Fibroblast of peridontal ligament (primary cell): Measurements from ENCODE around the gene GGCX.

Experiments used
- DNase-seq: peaks from one replicate; pipeline ENCODE4 v3.0.0-alpha.2; 2010; ENCODE audit errors: extremely low read depth

GGCX gene

DNA sequence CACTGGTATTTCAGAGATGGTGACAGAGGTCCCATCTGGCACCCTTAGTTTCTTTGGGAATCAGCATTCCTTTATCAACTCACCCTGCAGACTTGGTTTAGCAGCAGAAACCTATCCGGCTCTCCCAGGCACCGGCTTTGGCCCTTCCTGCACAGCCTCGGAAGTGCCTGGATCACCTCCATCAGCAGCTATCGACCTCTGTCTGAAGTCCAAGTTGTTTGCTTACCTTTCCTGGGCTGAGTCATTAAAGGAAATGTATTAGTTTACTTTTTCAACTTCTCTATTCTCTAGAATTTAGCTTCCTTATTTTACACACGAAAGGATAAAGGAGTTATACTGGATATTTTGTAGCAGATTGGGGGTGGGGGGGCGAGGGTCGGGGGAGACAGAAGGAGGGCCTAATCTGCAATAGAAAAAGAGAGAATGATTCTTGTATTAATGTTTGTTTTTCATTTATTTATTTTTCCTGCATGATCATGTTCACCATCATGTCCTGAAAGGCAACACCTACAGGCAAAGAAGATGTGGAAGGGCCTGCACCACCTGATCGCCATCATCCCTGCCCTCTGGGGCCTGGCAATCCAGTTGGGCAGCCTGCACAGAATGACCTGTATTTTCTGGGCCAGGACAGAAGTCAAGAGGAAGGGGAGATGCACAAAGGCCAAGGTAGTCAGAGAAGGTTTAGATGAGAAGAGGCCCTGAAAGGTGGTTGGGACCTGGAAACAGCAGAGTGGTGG, 44.5 kb downstream of the GGCX start:
- DNase-seq: no peak

DNA sequence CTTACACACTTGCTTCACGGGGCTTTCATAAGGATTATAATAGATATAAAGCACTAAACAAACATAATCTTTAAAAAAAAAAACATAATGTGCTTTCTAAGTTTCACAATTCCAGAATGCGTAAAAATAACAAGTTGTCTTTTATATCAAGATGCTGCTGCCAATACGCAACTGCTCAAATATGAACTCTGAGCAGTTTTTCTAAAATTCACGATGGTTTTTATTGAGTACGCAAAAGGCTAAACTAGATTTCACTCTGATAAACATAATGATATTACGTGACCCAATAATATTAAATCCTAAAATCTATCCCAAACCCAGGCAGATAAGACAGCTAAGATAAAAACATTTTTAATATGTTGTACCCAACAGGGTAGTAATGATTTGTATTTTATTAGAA, 47.0 kb downstream of the GGCX start:
- DNase-seq: no peak

DNA sequence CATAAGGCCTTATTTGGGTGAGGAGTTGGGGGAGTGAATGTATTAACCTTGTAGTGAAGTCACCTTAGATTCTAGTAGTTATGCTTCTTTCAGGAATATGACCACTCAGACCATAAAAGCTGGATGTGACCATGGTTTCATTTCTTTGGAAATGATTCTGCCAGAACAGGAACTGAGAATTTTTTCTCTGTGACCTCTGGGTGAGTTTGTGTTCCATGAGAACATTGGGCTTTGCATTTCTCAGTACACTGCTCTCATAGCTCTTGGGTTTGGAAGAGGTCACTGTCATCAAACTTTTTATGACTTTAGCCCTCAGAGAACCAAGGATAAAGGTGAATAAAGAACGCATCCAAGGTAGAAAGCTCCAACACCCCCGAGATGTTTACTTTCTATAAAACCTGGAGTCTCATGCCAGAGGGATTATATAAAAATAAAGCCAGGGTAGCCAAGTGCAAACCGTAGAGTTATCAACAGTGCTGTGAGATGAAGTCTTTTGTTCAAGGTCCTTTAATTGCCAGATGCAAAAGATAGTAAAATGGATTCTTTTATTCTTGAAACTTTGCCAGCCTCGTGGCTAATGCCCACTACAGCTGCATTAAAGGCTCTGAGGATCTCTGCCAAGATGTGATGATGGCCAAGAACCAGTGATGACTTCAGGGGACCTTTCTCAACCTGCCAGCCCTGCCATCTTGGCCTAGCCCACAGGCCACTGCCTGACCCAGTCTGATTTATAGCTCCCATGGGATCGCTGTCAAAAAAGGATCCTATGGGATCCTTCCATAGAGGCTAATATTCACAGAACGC, 50.1 kb downstream of the GGCX start:
- peak; percentile 25 for DNase-seq

DNA sequence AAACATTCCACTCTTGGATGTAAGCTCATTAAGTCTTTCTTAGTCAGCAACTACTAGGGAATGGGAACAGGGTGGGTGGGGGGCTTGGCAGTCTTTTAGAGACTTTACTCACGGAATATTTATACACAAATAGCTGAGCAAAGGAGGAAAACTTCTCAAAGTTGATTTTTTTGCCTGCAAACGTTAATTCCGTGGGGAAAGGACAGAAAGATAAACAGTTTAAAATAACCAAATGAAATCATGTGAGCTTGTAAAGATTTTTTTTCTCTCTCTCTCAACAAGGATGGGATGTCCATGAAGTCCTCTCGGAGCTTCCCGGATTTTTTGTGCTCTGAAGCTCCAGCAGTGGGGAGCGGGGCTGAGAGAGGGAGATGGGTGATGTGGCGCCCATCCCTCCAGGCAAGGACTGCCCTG, 54.5 kb downstream of the GGCX start:
- peak; percentile 94 for DNase-seq

DNA sequence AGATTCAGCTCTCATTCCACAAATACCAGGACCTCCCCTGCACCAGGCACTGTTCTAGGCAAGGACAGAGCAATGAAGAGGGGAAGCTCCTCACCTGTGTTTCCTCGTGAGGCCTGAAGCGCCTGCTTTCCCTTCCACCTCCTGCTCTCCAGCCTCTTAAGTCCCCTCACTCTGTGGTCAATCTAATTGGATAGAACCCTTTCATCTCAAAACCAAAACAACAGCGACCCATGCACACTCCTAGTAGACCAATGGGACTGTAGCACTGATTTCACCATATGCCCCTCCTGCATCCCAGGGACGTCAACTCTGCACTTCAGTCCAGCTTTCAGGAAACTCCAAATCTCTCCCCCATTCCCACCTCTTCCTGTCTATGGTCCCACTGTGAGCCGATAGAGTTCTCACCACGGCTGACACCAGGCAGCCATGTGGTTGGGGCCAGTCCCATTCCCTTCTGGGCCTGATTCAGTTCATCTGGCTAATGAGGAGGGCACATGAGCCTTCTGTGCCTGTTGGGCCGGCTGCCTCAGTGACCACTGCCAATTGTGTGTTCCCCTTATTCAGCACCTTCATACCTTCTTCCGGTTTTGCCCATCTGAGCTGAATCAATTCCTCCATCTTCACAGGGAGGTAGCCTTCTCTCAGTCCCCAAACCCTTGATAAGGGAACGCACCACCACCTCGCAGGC, 55.6 kb downstream of the GGCX start:
- DNase-seq: no peak

DNA sequence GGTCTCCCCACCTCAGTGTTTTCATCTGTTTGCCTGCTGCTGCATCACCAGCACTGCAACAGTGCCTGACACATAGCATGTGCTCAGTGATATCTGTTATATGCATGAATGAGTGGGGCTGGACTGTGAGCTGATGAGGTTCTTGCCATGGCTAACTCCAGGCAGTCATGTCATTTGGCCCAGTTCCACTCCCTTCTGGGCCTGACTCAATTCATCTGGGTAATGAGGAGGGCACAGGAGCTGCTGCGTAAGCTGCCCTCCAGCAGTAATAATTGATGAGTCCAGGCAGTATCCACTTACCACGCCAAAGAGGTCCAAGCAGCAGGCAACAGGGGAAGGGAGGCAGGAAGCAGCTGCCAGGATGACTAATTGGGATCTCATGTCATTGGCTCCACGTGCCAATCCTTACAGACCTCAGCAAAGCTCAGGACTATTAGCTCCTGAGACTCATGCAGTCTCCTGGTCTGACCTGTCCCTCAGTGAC, 56.5 kb downstream of the GGCX start:
- DNase-seq: peak; percentile 97

DNA sequence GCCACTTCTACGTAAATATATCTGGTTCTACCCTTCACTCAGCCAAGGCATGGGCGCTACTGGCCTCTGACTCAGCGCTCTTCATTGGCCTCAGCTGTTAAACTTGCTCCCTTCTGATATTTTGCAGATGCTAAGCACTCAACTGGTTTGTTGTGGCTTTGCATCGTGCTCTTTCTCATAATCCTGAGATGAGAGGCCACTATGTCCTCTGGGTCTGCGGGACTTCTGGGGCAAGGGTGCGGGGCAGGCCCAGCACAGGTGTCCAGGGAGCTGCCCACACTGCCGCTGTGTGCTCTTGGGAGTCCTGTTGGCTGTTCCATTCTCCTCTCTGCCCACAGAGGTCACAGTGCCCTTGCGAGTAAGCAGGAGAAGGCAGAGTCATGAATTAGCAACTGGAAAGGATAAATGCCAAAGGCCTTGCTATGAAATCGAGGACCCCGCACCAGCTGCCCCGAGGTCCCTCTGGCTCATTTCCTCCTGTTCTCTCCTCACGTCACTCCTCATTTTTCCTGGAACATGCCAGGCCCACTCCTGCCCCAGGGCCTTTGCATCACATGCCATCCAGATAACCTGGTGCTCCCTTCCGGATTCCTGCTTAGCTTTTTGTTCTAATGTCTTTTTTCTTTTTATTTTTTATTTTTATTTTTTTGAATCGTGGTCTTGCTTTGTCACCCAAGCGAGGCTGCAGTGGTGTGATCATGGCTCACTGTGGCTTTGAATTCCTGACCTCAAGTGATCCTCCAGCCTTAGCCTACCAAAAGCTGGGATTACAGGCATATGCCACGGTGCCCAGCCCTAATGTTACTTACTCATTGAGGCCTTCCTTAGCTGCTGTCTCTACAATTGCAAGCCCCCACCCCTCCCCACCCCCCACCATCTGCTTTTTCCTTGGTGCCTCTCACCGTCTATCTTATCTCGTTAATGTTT, 57.2 kb downstream of the GGCX start:
- peak; percentile 80 for DNase-seq

DNA sequence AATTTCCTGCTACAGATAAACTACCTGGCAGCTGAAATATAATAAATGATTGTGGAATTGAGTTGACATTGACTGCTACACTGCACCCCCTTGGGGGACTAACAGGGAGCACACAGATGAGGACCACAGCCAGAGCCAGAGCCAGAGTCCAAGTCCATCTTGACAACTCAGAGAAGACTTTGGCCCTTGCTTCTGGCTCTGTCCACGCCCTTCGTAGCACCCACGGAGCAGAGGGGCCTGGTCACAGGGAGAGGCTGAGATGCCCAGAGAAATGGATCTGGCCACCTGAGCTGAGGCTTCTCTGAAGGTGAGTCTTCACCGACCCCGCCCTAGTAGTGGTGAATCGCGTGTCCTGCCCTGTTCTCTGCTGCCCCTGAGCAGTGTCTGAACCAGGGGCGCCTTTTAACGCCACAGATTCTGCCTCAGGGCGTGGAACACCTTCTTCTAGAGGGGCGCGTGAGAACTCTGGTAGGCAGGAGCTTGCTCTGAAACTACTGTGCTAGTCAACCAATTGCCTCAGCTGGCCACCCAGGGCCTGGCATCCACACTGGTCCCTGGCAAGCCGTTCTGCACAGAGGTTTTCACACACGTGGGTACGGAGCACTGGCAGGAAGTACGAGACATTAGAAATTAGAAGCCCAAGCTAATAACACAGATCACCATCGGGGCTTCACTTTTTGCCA, 58.0 kb downstream of the GGCX start:
- no peak for DNase-seq

DNA sequence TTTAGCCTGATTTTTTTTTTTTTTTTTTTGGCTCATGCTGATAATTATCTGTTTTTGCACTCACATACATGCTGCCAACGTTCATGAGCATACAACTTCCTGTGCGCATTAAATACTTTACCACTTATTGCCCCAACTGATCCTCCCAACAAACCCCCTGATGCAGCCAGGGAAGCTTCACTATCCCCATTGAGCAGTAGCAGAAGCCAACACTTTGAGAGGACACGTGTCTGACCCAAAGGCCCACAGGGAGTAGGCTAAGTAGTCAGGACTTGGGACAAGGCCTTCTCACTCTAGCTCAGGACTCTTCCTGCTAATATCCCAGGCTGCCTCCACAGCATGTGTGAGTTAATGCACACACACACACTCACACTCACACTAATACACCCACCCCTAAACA, 58.6 kb downstream of the GGCX start:
- DNase-seq: no peak

DNA sequence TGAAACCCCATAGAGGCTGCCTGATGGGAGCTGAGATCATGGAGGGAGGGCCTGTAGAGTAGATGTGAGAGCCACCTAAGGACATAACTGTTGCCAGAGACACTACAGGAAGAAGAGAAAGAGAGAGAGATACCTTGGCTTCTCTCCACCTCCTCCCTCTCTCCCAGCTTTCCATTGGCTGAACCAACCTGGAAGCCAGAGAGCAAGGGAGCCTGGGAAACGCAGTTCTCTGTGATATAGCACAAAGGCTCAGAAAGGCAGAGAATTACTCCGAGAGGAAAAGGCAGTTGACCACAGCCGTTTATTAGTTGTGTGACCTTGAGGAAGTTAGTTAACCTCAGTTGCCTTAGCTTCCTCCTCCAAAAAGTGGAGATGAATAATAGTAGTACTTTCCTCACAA, 60.0 kb downstream of the GGCX start:
- DNase-seq: no peak

DNA sequence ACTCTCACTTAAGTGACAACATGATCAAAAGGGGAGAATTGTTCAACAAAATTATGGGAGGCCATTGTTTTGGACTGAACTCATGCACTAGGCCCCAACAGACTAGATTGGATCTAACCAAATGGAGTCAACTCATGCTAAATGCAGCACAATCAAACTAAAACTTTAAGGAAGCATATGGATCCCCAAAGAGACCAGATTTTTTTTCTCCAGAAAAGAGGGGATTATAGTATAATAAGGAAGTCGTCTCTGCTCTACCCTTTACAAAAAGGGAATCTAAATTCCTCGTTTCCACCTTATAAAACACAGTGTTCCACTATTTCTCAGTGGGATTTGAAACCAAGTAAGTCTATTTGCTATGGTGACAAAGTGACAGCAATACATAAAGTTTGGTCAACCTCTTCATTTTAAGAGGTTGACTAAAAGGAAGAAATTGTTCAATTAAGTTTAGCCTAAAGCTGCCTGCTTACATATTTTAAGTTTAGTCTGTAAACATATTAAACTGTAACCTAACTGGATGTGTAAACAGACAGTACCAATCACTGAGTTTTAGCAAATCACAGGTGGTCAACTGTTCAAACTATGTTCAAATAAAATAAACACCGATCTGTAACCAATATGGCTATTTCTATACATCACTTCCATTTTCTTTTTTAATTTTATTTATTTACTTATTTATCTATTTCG, 63.2 kb downstream of the GGCX start:
- no peak for DNase-seq

DNA sequence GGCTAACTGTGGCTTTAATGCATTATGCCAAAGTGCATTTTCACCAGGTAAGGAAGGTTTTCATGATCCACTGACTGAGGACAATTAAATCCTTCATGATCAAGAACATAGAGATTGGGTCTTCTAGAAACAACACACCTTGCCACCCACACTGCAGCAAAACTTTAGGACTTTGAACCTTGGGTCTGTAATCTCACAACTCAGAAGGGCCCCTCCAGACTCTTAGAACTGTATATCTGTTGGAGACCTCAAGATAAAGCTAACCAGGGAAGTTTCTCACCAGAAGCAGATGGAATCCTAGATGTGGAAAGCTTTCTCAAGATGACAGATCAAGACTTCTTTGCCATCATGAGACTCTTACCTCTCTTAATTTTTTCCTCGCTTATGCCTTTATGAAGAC, 64.9 kb downstream of the GGCX start:
- DNase-seq: no peak
